Measurements from ENCODE around the gene B3GNT9.

B3GNT9 gene

DNA sequence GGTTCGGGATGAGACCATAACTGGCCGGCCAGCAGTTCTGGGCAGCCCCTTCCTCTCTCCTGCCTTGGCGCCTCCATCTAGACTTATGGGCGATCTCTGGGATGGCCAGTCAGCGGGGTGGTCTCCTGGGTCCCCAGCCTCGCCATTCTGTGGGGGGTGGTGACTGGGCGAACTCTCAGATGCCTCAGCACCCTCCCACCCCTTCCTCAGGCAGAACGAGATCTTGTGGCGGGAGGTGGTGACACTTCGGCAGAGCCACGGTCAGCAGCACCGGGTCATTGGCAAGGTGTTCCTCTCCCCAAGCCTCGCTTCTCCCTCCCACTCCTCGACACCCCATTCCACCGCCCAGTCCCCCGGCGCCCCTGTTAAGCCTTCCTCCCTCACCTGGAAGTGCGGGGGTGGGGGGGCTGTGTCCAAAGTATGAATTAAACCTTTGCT is 15.3 kb upstream of the B3GNT9 start:
- DNase-seq: no peak

DNA sequence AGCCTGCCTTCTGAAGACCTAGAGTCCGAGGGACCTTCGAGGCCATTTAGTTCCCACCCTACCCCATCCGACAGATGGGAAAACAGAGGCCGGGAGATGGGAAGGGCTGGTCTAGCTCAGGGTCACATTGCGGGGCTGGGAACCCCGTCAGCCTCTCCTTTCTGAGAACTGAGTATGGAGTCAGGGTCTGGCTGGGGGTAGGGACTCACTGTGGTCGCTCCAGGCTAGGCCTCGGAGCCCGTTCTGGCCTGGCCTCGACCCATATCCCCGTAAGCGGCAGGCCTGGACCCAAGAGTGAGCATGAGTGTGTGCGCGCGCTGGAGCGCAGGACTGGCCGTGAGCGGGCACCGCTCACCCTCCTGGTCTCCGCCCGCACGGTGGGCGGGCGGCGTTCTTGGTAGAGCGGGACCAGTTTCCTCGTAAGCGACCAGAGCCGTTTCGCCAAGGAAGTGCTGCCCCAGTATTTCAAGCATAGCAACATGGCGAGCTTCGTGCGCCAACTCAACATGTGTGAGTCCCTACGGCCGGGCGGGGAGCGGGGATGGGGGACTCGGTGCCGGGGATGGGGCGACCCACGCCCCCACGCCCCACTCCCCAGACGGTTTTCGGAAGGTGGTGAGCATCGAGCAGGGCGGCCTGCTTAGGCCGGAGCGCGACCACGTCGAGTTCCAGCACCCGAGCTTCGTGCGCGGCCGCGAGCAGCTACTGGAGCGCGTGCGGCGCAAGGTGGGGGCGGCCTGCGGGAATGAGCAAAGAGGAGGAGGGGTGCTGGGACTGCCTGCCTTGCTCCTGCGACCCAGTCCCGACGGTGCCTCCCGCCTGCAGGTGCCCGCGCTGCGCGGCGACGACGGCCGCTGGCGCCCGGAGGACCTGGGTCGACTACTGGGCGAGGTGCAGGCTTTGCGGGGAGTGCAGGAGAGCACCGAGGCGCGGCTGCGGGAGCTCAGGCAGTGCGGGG is 14.6 kb upstream of the B3GNT9 start:
- no peak for DNase-seq

DNA sequence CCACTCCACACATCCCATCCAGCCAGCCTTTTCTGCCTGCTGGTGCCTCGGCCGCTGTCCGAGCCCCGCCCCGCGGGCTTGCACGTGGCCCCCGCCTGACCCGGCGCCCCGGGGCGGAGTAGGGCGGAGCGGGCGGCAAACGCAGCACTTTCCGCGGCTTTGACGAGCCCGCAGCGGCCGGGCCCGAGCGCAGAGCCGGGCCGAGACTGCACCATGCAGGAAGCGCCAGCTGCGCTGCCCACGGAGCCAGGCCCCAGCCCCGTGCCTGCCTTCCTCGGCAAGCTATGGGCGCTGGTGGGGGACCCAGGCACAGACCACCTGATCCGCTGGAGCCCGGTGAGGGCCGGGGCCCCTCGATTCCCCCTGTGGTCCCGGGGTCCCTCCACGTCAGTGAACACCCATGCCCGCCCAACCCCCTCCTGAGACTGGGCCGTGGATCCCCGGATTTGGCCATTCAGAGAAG is 13.8 kb upstream of the B3GNT9 start, which contains the start of gene HSF4:
Gene HSF4, plus strand, starts transcription at position 147 of the 463 bp plus-strand sequence. Its CDS starts 67 bp downstream, at position 214.
- DNase-seq: no peak

- peak; percentile 66 for DNase-seq
Measured at GRCh38 chr16:67163999-67164558, 13.3 kb upstream of the B3GNT9 start.

DNA sequence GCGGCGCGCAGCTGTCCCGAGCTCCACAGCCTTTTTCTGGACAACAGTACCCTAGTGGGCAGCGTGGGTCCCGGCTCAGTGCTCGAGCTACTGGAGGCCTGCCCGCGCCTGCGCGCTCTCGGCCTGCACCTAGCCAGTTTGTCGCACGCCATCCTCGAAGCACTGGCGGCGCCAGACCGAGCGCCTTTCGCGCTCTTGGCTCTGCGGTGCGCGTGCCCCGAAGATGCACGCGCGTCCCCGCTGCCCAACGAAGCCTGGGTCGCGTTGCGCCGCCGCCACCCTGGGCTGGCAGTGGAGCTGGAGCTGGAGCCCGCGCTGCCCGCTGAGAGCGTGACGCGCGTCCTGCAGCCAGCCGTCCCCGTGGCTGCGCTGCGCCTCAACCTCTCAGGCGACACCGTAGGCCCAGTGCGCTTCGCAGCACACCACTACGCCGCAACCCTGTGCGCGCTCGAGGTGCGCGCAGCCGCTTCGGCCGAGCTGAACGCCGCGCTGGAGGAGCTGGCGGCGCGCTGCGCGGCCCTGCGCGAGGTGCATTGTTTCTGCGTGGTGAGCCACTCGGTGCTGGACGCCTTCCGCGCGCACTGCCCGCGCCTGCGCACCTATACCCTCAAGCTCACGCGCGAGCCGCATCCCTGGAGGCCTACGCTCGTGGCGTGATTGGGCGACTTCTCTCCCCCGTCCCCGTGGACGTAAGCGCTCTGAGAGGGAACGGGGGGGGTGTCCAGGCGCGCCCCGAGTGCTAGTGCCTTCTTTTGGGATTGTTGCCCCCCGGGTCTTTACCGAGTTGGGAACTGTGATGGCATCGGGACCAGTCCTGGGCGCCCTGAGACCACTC is 12.6 kb upstream of the B3GNT9 start:
- DNase-seq: peak; percentile 92

- DNase-seq: no peak
Measured at GRCh38 chr16:67162506-67163163, 11.8 kb upstream of the B3GNT9 start.

GRCh38 chr16:67161595-67162058 is 10.8 kb upstream of the B3GNT9 start:
- DNase-seq: no peak

DNA sequence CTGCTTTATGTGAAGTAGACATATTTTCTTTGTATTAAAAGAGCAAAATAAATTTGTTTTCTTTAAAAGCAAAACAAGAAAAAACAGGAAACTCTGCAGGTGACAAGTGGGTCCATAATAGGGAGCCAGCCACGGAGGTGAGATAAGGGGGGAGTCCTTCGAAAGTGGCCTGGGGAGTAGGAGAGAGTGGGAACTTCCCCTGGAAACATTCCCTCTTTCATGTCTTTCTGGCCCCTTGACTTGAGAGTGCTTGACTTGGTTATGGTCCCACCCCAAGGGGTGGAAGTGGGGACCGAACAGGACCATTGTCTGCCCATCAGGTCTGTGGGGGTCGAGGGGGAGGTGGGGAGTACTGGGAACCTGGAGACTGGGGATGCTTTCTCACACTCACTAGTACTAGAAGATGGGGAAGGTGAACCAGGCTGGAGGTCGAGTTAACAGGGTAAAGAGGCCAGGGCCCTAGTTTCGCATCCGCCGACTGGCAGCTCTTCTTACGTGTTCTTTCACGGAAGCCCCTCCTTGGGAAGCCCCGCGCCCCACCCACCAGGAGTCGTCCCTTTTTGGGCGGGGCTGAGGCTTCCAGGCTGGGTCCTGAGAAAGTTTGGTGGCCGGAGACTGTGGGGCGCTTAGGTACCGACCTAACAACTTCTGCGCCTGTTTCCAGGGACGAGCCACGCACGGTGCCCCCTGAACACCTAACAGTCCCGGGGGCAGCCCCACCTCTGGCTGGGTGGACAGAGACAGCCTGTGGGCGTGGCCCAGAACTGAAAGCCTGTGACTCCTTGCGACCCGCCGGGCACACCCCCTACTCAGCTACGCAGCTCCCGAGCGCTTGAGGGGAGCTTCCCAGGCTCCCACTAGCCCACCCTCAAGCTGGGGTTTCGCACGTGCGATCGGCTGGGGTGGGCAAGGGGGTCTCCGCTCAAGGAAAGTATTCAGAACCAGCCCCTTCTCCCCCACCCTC is 8.1 kb upstream of the B3GNT9 start:
- DNase-seq: no peak

- DNase-seq: no peak
Measured at GRCh38 chr16:67157892-67158635, 7.3 kb upstream of the B3GNT9 start.

- no peak for DNase-seq
Measured at GRCh38 chr16:67157106-67157748, 6.4 kb upstream of the B3GNT9 start.

DNA sequence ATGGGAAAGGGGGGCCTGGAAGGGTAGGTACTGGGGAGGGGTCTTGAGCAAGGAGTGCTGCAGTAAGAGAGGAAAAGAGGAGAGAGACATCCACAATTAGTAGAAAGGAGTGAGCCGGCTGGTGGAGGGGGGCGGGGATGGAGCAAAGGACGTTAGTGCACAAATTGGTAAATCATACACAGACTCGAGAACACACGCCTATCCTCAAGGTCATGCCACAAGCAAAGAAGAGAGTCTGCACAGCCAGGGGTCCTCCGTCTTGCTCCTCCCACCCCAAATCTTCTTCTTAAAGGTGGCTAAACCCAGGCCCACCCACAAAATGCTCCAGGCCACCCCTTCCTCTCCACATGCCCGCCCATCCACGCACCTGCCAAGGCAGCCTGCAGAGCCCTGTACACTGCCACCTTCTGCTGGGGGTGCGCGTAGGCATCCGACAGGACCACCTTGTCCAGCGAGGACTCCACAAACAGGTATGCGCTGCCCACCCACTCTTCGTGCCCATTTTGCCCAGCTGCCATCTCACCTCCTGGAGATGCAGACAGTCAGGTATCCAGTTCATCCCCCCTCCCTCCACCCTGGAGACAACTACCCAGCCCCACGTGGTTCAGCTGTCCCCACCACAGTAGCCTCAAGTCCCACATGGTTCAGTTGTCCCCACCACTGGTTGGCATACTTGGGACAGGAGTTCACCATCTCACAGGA is 5.5 kb upstream of the B3GNT9 start:
- no peak for DNase-seq

GRCh38 chr16:67155295-67156142 is 4.7 kb upstream of the B3GNT9 start:
- DNase-seq: peak; percentile 65

- DNase-seq: no peak
Measured at GRCh38 chr16:67154578-67155294, 3.9 kb upstream of the B3GNT9 start.

DNA sequence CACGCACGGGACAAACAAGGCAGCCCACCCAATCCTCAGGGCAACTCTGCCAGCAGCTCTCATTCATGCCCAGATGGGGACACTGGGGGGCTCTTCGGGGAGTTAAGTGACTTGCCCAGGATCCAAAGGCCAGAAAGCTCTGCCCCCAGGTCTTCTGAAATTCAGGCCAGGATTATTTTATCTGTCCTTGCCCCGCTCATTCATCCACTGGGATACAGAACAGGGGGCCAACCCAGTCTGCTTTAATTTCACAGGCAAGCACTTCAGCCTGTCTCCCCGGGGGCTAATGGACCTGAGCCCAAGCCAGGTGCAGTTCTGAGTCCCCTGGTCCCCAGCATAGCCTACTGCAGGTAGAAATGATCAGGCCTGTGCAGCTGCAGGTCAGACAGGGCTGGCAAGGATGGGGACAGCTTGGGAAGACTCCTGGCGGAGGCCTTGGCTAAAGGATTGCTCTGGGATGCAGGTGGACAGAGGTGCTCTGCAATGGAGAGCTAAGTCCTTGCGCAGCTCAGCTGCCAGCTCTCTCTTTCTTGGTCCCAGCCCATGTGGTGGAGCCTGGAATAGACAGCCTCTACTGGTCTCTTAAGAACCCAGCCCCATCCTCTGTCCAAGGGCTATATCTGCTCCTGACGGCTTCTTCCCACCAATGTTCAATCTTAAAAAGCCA is 766 bp upstream of the B3GNT9 start:
- DNase-seq: no peak

GRCh38 chr16:67150047-67150832 is 558 bp downstream of the B3GNT9 start:
- peak; percentile 26 for DNase-seq

All from COR-L47 (cell line).